ENCODE data around the gene KCNH4. TPM values are rescaled to one million over a fixed set of nuclear protein-coding genes. Genes with fewer than 3 reads are reported as not detected.

KCNH4 gene
- total RNA-seq, 4 donors from 2014 or later = not detected

DNA sequence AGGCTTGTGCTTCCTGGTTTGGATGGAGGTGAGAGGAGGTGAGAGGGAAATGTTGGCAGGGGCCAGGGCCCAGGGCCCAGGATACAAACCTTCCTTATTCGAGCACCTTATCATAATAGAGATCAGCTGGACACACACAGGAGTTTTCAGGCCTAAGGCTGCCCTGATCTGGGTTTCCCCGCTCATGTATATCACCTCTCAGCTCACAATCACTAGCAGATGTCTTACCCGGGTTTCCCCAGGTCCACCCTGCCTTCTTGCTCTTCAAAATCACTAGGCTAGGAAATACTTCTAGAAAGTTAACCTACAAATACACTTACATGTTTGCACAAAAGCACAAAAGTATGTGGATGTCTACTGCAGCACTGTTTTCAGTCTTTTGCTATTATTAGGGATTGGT lies 54.1 kb downstream of the KCNH4 start:
- TF ChIP-seq POLR2A (IDR thresholded peaks at IDR 0.05) = no peak
- TF ChIP-seq, protein P1, sequence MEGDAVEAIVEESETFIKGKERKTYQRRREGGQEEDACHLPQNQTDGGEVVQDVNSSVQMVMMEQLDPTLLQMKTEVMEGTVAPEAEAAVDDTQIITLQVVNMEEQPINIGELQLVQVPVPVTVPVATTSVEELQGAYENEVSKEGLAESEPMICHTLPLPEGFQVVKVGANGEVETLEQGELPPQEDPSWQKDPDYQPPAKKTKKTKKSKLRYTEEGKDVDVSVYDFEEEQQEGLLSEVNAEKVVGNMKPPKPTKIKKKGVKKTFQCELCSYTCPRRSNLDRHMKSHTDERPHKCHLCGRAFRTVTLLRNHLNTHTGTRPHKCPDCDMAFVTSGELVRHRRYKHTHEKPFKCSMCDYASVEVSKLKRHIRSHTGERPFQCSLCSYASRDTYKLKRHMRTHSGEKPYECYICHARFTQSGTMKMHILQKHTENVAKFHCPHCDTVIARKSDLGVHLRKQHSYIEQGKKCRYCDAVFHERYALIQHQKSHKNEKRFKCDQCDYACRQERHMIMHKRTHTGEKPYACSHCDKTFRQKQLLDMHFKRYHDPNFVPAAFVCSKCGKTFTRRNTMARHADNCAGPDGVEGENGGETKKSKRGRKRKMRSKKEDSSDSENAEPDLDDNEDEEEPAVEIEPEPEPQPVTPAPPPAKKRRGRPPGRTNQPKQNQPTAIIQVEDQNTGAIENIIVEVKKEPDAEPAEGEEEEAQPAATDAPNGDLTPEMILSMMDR (IDR thresholded peaks at IDR 0.05) = no peak
- intact Hi-C loops (cut with DNase I; ENCODE audit: low total_unique reads) = no loop called here
- DNase-seq (ENCODE audit: low spot score in 2 of 2) = no peak
- WGBS, 2 donors = 66 to 70% methylated on average over 3 of the region's 3 CpGs
- no peak overlapping the region for H3K4me3 ChIP-seq (ENCODE audit: low read depth, poor library complexity, severe bottlenecking)

DNA sequence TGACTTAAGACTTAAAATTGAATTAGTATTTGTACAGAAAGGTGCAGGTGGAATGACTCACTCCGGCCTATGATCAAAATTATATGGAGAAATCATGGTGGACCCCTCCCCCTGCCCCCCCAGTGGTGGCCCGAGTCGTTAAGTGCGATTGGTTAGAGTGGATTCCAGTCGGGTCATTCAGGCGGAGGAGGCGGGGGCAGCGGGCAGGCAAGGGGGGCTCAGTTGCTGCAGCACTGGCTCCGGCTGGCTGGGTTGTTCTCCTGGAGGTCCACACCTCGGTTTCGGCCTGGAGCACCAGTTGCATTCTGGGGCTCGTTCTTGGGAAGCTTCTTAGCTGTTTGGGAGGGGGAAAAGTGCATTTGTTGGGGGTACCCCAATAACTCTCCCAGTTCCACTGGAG lies 55.4 kb downstream of the KCNH4 start:
- no peak for DNase-seq (ENCODE audit: low spot score in 2 of 2)
- 83 to 84% methylated on average over 12 of the region's 12 CpGs for WGBS, 2 donors
- TF ChIP-seq, protein P1 (IDR thresholded peaks at IDR 0.05) = no peak
- TF ChIP-seq POLR2A (IDR thresholded peaks at IDR 0.05) = no peak
- intact Hi-C loops (cut with DNase I; ENCODE audit: low total_unique reads) = no loop called here
- no peak overlapping the region for H3K4me3 ChIP-seq (ENCODE audit: low read depth, poor library complexity, severe bottlenecking)

DNA sequence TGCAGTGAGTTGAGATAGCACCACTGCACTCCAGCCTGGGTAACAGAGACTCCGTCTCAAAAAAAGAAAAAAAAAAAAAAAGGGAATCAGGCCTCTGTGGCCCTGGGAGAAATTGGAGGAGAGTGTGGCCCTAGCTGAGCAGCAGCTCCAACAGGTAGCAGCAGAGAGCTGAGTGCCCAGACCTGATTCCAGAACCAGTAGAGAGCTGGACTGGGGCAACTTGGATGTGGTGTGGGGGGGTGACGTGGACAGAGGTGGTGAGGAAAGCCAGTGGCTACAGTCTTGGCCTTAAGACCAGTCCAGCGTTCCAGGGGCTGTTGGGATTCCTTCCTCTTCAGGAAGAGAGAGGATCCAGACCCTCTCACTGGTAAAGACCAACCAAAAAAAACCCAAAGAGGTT lies 56.7 kb downstream of the KCNH4 start:
- 94% methylated on average over 3 of the region's 3 CpGs for WGBS, 2 donors
- no peak for TF ChIP-seq POLR2A (IDR thresholded peaks at IDR 0.05)
- TF ChIP-seq, protein P1 (IDR thresholded peaks at IDR 0.05) = no peak
- intact Hi-C loops (cut with DNase I; ENCODE audit: low total_unique reads) = no loop called here
- no peak for DNase-seq (ENCODE audit: low spot score in 2 of 2)
- no peak overlapping the region for H3K4me3 ChIP-seq (ENCODE audit: low read depth, poor library complexity, severe bottlenecking)

DNA sequence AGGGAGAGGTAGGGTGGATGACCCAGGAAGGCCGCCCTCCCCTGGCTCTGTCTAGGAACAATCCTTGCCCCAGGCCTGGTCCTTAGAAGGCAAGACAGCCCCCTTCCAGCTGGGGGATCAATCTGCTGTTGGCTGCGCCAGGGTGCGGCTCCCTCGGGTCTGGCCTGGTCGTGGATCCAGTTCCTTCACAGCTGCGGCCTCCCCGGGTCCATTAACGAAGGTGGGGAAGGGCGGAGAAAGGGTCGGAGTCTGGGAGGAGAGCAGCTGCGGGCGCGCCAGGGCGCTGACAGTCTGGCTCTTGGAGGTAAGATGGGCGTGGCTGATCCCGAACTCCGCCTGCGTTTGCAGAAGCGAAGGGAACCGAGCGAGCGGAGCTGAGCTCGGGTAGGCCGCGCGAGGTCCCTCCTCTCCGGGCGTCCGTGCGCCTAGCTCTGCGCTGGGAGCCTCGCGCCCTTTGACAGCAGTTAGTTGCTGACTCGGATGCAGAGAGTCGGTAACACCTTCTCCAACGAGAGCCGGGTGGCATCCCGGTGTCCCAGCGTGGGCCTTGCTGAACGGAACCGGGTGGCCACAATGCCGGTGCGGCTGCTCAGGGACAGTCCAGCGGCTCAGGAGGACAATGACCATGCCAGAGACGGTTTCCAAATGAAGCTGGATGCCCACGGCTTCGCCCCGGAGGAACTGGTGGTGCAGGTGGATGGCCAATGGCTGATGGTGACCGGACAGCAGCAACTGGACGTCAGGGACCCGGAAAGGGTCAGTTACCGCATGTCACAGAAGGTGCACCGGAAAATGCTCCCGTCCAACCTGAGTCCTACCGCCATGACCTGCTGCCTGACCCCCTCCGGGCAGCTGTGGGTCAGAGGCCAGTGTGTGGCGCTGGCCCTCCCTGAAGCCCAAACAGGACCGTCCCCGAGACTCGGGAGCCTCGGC lies 58.3 kb downstream of the KCNH4 start, which contains the start of gene HSPB9:
HSPB9 (plus strand) TSS at position 434 of the 933 bp plus-strand sequence; CDS start at position 481, 47 bp downstream.
- 60 to 67% methylated on average over 57 to 61 of the region's 61 CpGs for WGBS, 2 donors
- TF ChIP-seq, protein P1 (IDR thresholded peaks at IDR 0.05) = no peak
- TF ChIP-seq POLR2A (IDR thresholded peaks at IDR 0.05) = no peak
- no peak for DNase-seq (ENCODE audit: low spot score in 2 of 2)
- H3K4me3 ChIP-seq (ENCODE audit: low read depth, poor library complexity, severe bottlenecking) = no peak within 1 kb of the TSS
- intact Hi-C loops (cut with DNase I; ENCODE audit: low total_unique reads) = no loop called here

DNA sequence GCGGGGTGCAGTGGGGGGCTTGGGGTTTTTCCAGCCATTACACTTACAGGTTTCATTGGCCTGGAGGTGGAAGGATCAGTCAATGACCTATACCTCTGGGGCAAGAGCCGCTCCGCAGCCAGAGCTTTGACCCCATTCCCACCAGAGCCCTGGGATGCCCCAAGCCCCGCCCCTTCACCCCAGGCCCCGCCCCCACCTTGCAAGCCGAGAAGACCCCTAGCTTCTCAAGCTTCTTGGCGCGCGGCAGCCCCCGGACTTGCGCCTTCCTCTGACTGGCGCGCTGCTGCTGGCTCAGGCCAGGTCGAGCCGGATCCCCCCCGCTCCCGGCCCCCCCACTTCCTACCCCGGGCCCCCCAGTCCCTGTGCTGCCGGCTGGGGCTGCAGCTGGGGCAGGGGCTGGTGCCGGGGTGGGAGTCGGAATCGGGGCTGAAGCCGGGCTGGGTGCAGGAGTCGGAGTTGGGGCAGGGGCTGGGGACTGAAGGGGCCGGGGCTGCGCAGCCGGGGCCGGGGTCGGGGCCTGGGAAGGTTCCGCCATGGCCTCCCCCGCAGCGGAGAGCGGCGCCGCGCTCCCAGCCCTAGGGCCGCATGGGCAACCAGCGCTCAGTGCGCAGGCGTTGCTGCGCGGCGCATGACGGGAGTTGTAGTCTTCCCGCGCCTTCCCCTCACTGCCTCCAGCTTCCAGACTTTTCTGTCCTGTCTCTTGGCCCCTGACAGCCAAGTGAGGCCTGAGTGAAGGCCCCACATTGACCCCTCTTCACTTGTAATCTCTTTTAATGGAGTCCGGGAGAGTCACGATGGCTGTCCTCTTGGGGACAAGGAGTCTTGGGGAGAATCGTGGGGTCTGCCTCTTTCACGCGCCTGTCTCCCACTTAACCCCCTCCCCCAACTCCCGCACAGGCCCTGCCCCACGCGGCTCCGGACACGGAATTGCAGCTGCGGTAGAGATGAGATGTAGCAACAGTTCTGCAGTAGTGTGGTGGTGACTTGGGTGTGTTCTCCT lies 59.9 kb downstream of the KCNH4 start, which contains the start of gene KAT2A:
KAT2A (minus strand) TSS at position 598 of the 1,000 bp plus-strand sequence; CDS start at position 535, 63 bp downstream.
- TF ChIP-seq, protein P1 (IDR thresholded peaks at IDR 0.05) = no peak
- TF ChIP-seq POLR2A (IDR thresholded peaks at IDR 0.05) = no peak
- intact Hi-C loops (cut with DNase I; ENCODE audit: low total_unique reads) = no loop called here
- H3K4me3 ChIP-seq (ENCODE audit: low read depth, poor library complexity, severe bottlenecking) = peak within 1 kb of the TSS; percentile 62
- peak; percentile 73 to 95 for DNase-seq (ENCODE audit: low spot score in 2 of 2)
- whole genome bisulfite sequencing, 2 donors = 15 to 19% methylated on average over 17 to 19 of the region's 57 CpGs
